Middle frontal gyrus (tissue), 1 donor: Measurements from ENCODE around the gene RPS10.
A peak's percentile ranks its signal among the peaks of the same experiment; 100 is the strongest.
"Not testable (repeated sequence)": the region's sequence is repeated elsewhere in the genome, so short reads cannot be mapped to it uniquely, and the experiment has no call there.

Experiments used
- DNase-seq: peaks from one replicate; pipeline ENCODE4 v3.0.0-alpha.2; 2015; ENCODE audit warnings: low spot score; ENCODE audit errors: extremely low spot score

The RPS10 gene

GRCh38 chr6:34447910-34448309 is 22.0 kb upstream of the RPS10 start:
- no peak for DNase-seq

- no peak for DNase-seq
These were observed 21.5 kb upstream of the RPS10 start for GRCh38 chr6:34447386-34447785.

GRCh38 chr6:34445313-34445860 is 19.5 kb upstream of the RPS10 start:
- DNase-seq = no peak

- DNase-seq = no peak
These were observed 15.7 kb upstream of the RPS10 start for GRCh38 chr6:34441526-34441925.

- no peak for DNase-seq
These were observed 13.6 kb upstream of the RPS10 start for GRCh38 chr6:34439442-34439841.

- DNase-seq = no peak
These were observed 12.8 kb upstream of the RPS10 start for GRCh38 chr6:34438705-34439104.

- no peak for DNase-seq
These were observed 11.7 kb upstream of the RPS10 start for GRCh38 chr6:34437644-34437970.

GRCh38 chr6:34436803-34437643 is 11.2 kb upstream of the RPS10 start:
- no peak for DNase-seq

GRCh38 chr6:34435916-34436315 is 10.0 kb upstream of the RPS10 start:
- no peak for DNase-seq

- no peak for DNase-seq
These were observed 754 bp downstream of the RPS10 start for GRCh38 chr6:34425132-34425497.

- DNase-seq = no peak
These were observed 1.4 kb downstream of the RPS10 start for GRCh38 chr6:34424200-34425131.

GRCh38 chr6:34423254-34423653 is 2.6 kb downstream of the RPS10 start:
- no peak for DNase-seq

- DNase-seq = no peak
These were observed 7.5 kb downstream of the RPS10 start for GRCh38 chr6:34418367-34418766.

- DNase-seq = no peak
These were observed 8.9 kb downstream of the RPS10 start for GRCh38 chr6:34416877-34417371.

- peak; percentile 79 for DNase-seq
These were observed 10.6 kb downstream of the RPS10 start for GRCh38 chr6:34414999-34415858.

- DNase-seq = no peak
These were observed 13.1 kb downstream of the RPS10 start for GRCh38 chr6:34412643-34413214.

GRCh38 chr6:34412016-34412415 is 13.9 kb downstream of the RPS10 start:
- peak; percentile 29 for DNase-seq

GRCh38 chr6:34407915-34408314 is 18.0 kb downstream of the RPS10 start:
- DNase-seq = not testable (repeated sequence)

- DNase-seq = no peak
These were observed 29.4 kb downstream of the RPS10 start for GRCh38 chr6:34396518-34396917.

GRCh38 chr6:34393966-34394305 is 31.9 kb downstream of the RPS10 start:
- no peak for DNase-seq
